ENCODE results near the gene MAD2L1BP.

DNA sequence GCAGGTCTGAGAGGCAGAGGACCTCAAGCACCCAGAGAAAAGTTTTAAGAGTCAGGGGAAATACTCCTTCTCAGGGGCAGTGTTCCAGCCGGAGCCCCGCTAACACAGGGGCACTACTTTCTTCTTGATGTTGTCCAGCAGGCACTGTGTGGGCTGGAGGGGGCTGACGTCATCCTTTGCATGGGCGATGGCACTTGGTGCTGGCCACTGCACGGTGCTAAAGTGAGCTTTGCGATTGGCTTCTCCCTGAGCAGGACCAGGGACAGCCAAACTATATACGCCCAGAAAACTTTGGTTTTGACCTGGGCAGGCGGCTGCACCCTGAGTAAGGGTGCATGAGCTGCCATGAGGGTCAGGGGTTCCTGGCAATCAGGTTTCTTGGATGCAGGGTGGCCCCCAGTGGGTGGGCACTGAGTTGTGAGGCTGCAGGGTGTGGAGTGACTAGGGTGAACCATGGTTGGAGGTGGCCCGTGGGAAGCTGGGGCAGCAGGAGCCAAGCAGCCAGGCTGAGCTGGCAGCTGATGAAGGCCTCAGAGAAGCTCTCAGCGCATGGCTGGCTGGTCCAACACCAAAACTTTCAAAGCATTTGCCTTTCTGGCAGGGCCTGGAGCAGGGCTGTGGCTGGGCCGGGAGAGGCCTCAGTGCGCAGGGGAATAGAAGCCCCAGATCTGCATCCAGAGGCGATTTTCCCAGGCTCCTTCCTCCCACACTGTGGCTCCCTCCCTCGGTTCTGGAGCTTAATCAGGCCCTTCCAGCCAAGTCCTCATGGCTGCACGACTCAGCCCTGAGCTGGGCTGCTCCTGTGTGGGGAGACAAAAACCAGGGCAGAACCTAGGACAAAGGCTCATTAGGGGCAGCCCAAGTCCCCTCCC, 33.6 kb downstream of the MAD2L1BP start:
- TF ChIP-seq CEBPB (IDR thresholded peaks at IDR 0.05; ENCODE audit: low read depth, low read length) (no peak), MAZ (IDR thresholded peaks at IDR 0.05; ENCODE audit: borderline replicate concordance, low read depth, low read length) (no peak), SMC3 (IDR thresholded peaks at IDR 0.05; ENCODE audit: low read depth, low read length) (no peak), RCOR1 (IDR thresholded peaks at IDR 0.05; ENCODE audit: insufficient replicate concordance, low read length) (no peak), POLR2A (IDR thresholded peaks at IDR 0.05; ENCODE audit: low read depth, low read length) (no peak), RAD21 (IDR thresholded peaks at IDR 0.05; ENCODE audit: low read length) (no peak), NFE2L2 (IDR thresholded peaks at IDR 0.05; ENCODE audit: low read depth, low read length) (no peak), RFX5 (IDR thresholded peaks at IDR 0.05; ENCODE audit: low read depth, low read length) (no peak)
- TF ChIP-seq, protein P1, sequence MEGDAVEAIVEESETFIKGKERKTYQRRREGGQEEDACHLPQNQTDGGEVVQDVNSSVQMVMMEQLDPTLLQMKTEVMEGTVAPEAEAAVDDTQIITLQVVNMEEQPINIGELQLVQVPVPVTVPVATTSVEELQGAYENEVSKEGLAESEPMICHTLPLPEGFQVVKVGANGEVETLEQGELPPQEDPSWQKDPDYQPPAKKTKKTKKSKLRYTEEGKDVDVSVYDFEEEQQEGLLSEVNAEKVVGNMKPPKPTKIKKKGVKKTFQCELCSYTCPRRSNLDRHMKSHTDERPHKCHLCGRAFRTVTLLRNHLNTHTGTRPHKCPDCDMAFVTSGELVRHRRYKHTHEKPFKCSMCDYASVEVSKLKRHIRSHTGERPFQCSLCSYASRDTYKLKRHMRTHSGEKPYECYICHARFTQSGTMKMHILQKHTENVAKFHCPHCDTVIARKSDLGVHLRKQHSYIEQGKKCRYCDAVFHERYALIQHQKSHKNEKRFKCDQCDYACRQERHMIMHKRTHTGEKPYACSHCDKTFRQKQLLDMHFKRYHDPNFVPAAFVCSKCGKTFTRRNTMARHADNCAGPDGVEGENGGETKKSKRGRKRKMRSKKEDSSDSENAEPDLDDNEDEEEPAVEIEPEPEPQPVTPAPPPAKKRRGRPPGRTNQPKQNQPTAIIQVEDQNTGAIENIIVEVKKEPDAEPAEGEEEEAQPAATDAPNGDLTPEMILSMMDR (conservative IDR thresholded peaks at IDR 0.05; ENCODE audit: low read depth, low read length): no peak

All from IMR-90 (cell line).